ENCODE results near the gene ATP9A.

DNA sequence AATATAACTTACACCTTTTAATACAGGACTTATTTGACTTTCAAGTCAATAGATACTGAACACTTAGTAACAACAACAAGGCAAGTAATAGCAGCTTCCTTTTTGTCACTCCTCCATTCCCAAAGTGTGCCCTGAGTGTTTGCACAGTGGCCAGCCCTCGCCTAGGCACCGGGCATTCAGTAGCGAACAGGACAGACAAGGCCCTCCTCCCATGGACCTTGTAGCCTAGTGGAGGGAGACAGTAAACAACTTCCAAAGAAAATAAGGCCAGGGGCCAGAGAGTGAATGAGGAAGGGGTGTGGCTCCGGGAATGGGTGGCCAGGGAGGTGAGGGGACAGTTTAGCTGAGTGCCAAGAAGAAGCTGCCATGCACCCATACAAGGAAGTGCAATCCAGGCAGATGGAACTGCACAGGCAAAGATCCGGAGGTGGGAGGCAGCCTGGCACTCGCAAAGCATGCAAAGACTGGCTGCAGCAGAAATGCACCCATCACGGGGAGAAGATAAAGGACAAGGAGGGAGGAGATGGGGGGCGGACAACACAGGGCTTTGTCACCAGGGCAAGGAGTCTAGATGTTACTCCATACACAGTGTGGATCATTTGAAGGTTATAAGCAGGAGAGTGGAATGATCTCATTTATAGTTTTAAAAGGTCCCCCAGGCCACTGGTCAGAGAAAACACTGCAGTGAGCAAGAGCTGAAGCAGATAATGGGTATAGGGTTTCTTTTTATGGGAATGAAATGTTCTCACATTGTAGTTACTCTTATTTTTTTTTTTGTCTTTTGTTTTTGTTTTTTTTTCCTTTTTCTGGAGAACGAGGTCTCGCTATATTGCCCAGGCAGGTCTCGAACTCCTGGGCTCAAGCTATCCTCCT is 32.2 kb downstream of the ATP9A start:
- TF ChIP-seq, protein P1, sequence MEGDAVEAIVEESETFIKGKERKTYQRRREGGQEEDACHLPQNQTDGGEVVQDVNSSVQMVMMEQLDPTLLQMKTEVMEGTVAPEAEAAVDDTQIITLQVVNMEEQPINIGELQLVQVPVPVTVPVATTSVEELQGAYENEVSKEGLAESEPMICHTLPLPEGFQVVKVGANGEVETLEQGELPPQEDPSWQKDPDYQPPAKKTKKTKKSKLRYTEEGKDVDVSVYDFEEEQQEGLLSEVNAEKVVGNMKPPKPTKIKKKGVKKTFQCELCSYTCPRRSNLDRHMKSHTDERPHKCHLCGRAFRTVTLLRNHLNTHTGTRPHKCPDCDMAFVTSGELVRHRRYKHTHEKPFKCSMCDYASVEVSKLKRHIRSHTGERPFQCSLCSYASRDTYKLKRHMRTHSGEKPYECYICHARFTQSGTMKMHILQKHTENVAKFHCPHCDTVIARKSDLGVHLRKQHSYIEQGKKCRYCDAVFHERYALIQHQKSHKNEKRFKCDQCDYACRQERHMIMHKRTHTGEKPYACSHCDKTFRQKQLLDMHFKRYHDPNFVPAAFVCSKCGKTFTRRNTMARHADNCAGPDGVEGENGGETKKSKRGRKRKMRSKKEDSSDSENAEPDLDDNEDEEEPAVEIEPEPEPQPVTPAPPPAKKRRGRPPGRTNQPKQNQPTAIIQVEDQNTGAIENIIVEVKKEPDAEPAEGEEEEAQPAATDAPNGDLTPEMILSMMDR (conservative IDR thresholded peaks at IDR 0.05; ENCODE audit: low read depth, low read length): no peak
- TF ChIP-seq, protein P2, sequence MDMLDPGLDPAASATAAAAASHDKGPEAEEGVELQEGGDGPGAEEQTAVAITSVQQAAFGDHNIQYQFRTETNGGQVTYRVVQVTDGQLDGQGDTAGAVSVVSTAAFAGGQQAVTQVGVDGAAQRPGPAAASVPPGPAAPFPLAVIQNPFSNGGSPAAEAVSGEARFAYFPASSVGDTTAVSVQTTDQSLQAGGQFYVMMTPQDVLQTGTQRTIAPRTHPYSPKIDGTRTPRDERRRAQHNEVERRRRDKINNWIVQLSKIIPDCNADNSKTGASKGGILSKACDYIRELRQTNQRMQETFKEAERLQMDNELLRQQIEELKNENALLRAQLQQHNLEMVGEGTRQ (IDR thresholded peaks at IDR 0.05; ENCODE audit: low read depth, low read length): no peak
- TF ChIP-seq RAD21 (IDR thresholded peaks at IDR 0.05; ENCODE audit: low read length) (no peak), MAFK (IDR thresholded peaks at IDR 0.05; ENCODE audit: low read depth, low read length) (no peak), CHD1 (IDR thresholded peaks at IDR 0.05; ENCODE audit: low read depth, low read length) (no peak), BHLHE40 (IDR thresholded peaks at IDR 0.05; ENCODE audit: low read depth, low read length) (no peak), POLR2A (IDR thresholded peaks at IDR 0.05; ENCODE audit: low read depth, low read length) (no peak)
